ENCODE data around the gene TBCCD1. TPM values are rescaled to one million over a fixed set of nuclear protein-coding genes. Genes with fewer than 3 reads are reported as not detected.

Gene TBCCD1
- total RNA-seq, 2 experiments from 2014 or later = 7.6 to 8.1 TPM

DNA sequence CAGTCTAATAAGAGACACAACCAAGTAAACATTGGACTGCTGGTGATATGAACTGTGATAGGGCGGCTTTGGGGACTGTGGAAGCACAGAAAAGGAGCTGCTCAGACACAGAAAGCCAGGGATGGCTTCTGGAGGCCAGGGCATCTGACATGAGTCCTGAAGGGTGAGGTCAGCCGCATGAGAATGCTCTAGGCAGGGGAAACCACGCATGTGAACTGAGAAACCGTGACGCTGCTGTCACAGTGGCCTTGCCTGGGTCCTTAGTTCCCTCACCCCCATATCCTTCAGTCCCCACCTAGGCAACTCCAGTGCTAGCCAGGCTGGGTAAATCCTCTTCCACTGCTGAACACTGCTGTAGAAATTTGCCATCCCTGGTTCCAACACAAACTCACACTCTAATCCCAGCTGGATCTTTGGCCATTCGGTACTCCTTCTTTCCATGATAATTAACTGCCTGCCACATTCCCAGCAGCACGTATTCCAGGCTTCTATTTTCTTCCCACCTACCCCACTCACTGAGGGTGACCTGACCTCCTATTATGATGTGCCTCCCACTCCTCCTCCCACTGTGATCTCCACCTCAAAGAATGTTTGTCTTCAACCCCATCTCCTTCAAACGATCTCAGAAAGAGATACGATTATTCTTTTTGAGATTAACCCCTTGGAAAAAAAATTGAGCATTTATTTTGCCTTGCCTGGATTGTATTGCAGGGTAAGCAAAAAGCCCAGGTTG, 54.4 kb downstream of the TBCCD1 start:
- Mint-ChIP-seq H3K27me3 (no peaks in the 10 kb centered on the region), H3K4me3 (no peak overlapping the region), H3K4me1 (ENCODE audit: low read depth) (peaks cover 46% of the 10 kb centered on the region), H3K36me3 (ENCODE audit: low read depth) (no peaks in the 10 kb centered on the region), H3K27ac (no peak overlapping the region), H3K9me3 (no peaks in the 10 kb centered on the region)
- no peaks in the 10 kb centered on the region for H3K36me3 ChIP-seq (ENCODE audit: insufficient read depth, low read length)
- intact Hi-C loops (cut with DNase I, micrococcal nuclease) = no loop called here
- H3K27me3 ChIP-seq (ENCODE audit: control insufficient read depth in 1 of 2, insufficient read depth in 2 of 2, low read length in 2 of 2) = no peaks in the 10 kb centered on the region
- ChIA-PET POLR2A (no interaction called here), CTCF (no interaction called here)
- peaks cover 36% of the 10 kb centered on the region for H3K4me1 ChIP-seq (ENCODE audit: insufficient read depth, low read length)
- TF ChIP-seq, protein P1, sequence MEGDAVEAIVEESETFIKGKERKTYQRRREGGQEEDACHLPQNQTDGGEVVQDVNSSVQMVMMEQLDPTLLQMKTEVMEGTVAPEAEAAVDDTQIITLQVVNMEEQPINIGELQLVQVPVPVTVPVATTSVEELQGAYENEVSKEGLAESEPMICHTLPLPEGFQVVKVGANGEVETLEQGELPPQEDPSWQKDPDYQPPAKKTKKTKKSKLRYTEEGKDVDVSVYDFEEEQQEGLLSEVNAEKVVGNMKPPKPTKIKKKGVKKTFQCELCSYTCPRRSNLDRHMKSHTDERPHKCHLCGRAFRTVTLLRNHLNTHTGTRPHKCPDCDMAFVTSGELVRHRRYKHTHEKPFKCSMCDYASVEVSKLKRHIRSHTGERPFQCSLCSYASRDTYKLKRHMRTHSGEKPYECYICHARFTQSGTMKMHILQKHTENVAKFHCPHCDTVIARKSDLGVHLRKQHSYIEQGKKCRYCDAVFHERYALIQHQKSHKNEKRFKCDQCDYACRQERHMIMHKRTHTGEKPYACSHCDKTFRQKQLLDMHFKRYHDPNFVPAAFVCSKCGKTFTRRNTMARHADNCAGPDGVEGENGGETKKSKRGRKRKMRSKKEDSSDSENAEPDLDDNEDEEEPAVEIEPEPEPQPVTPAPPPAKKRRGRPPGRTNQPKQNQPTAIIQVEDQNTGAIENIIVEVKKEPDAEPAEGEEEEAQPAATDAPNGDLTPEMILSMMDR (IDR thresholded peaks at IDR 0.05) = no peak
- DNase-seq (no peak), ATAC-seq (ENCODE audit: poor library complexity) (no peak)
- H3K27ac ChIP-seq (ENCODE audit: low read depth in 1 of 2, low read length in 2 of 2) = no peak overlapping the region
- H3K4me3 ChIP-seq (ENCODE audit: low read length) = no peak overlapping the region
- no peaks in the 10 kb centered on the region for H3K9me3 ChIP-seq (ENCODE audit: control insufficient read depth in 1 of 2, insufficient read depth in 1 of 2, low read length in 2 of 2)

DNA sequence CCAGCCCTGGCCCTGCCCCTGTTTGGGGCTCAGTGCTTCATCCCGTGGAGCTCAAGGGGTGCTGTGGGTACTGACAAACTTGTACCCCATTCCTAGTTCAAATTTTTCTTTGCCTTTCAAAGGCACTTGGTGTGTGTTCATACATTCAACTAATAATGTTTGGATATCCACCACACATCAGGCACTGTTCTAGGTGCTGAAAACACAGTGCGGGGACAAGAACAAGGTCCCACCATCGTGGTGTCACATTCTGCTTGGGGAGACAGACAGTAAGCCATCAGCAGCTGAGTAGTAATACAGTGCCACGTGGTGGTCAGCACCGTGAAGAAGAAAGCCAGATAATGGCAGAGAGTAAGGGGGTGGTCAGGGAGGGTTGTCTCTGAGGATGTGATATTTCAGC, 55.4 kb downstream of the TBCCD1 start:
- intact Hi-C loops (cut with DNase I, micrococcal nuclease) = no loop called here
- H3K36me3 ChIP-seq (ENCODE audit: insufficient read depth, low read length) = no peaks in the 10 kb centered on the region
- TF ChIP-seq, protein P1 (IDR thresholded peaks at IDR 0.05) = no peak

DNA sequence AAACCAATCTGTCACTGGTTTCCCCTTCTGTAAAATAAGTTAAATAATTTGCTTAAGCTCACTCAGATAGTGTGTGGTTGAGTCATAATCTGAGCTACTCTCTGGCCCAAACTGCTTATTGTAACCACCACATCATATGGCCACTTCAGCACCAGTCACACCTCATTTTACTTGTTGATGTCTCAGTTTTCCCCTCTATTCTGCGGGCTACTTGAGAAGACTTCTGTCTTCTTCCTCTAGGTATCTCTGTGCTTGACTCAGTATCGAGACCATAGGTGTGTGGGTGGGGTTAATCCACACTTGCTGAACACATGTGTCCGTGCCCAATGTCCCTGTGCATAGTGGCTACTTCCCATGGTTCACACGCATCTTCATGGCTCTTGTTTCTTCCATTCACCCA, 55.9 kb downstream of the TBCCD1 start:
- H3K4me3 ChIP-seq (ENCODE audit: low read length) = no peak overlapping the region
- Mint-ChIP-seq H3K36me3 (ENCODE audit: low read depth) (no peaks in the 10 kb centered on the region), H3K4me3 (no peak overlapping the region), H3K27ac (no peak overlapping the region), H3K4me1 (ENCODE audit: low read depth) (peaks cover 33% of the 10 kb centered on the region), H3K27me3 (no peaks in the 10 kb centered on the region), H3K9me3 (no peaks in the 10 kb centered on the region)
- H3K4me1 ChIP-seq (ENCODE audit: insufficient read depth, low read length) = peaks cover 21% of the 10 kb centered on the region
- ChIA-PET CTCF (interaction anchor here (0.6 kb wide), 1 partner anchor 30 kb away, joined by 3 read pairs; no protein-coding TSS in a partner anchor), POLR2A (interaction anchor here (1.4 kb wide), 1 partner anchor 23 kb away, joined by 4 read pairs; no protein-coding TSS in a partner anchor)
- no peaks in the 10 kb centered on the region for H3K9me3 ChIP-seq (ENCODE audit: control insufficient read depth in 1 of 2, insufficient read depth in 1 of 2, low read length in 2 of 2)
- H3K27me3 ChIP-seq (ENCODE audit: control insufficient read depth in 1 of 2, insufficient read depth in 2 of 2, low read length in 2 of 2) = no peaks in the 10 kb centered on the region
- H3K36me3 ChIP-seq (ENCODE audit: insufficient read depth, low read length) = no peaks in the 10 kb centered on the region
- no peak for ATAC-seq (ENCODE audit: poor library complexity)
- intact Hi-C loops (cut with DNase I, micrococcal nuclease) = no loop called here
- TF ChIP-seq, protein P1 (IDR thresholded peaks at IDR 0.05) = no peak
- H3K27ac ChIP-seq (ENCODE audit: low read depth in 1 of 2, low read length in 2 of 2) = no peak overlapping the region
- DNase-seq = no peak

More for the DNA sequence above, 55.4 kb downstream of the TBCCD1 start:
- Histone ChIP-seq H3K27ac (ENCODE audit: low read depth in 1 of 2, low read length in 2 of 2) (no peak overlapping the region), H3K4me3 (ENCODE audit: low read length) (no peak overlapping the region), H3K9me3 (ENCODE audit: control insufficient read depth in 1 of 2, insufficient read depth in 1 of 2, low read length in 2 of 2) (no peaks in the 10 kb centered on the region), H3K27me3 (ENCODE audit: control insufficient read depth in 1 of 2, insufficient read depth in 2 of 2, low read length in 2 of 2) (no peaks in the 10 kb centered on the region), H3K4me1 (ENCODE audit: insufficient read depth, low read length) (peaks cover 26% of the 10 kb centered on the region)
- ATAC-seq (ENCODE audit: poor library complexity) (no peak), DNase-seq (no peak)
- ChIA-PET POLR2A (interaction anchor here (1.4 kb wide), 1 partner anchor 23 kb away, joined by 4 read pairs; no protein-coding TSS in a partner anchor), CTCF (no interaction called here)
- Mint-ChIP-seq H3K27ac (no peak overlapping the region), H3K27me3 (no peaks in the 10 kb centered on the region), H3K4me3 (no peak overlapping the region), H3K4me1 (ENCODE audit: low read depth) (peaks cover 36% of the 10 kb centered on the region), H3K9me3 (no peaks in the 10 kb centered on the region), H3K36me3 (ENCODE audit: low read depth) (no peaks in the 10 kb centered on the region)
